Measurements from ENCODE around the gene LSG1.

The LSG1 gene

GRCh38 chr3:194705227-194705626 is 33.2 kb upstream of the LSG1 start:
- no peak overlapping the region for H3K4me3 ChIP-seq (ENCODE audit: low read depth, low read length)
- no peaks in the 10 kb centered on the region for H3K27me3 ChIP-seq
- no peak for TF ChIP-seq CTCF (IDR thresholded peaks at IDR 0.05; ENCODE audit: low read depth, low read length)
- no peaks in the 10 kb centered on the region for H3K4me1 ChIP-seq
- no peaks in the 10 kb centered on the region for H3K36me3 ChIP-seq
- no peak for DNase-seq
- no peaks in the 10 kb centered on the region; the same call in 1 of the 2 replicates for H3K9me3 ChIP-seq

GRCh38 chr3:194702545-194702944 is 30.6 kb upstream of the LSG1 start:
- H3K4me1 ChIP-seq, result no peaks in the 10 kb centered on the region
- no peak for DNase-seq
- no peaks in the 10 kb centered on the region for H3K9me3 ChIP-seq
- TF ChIP-seq CTCF (IDR thresholded peaks at IDR 0.05; ENCODE audit: low read depth, low read length), result no peak
- H3K36me3 ChIP-seq, result no peaks in the 10 kb centered on the region
- no peak overlapping the region for H3K4me3 ChIP-seq (ENCODE audit: low read depth, low read length)
- H3K27me3 ChIP-seq, result no peaks in the 10 kb centered on the region

- peaks cover 11% of the 10 kb centered on the region for H3K4me1 ChIP-seq
- H3K4me3 ChIP-seq (ENCODE audit: low read depth, low read length), result no peak overlapping the region
- DNase-seq, result no peak
- no peaks in the 10 kb centered on the region for H3K27me3 ChIP-seq
- no peak for TF ChIP-seq CTCF (IDR thresholded peaks at IDR 0.05; ENCODE audit: low read depth, low read length)
- no peaks in the 10 kb centered on the region for H3K9me3 ChIP-seq
- no peaks in the 10 kb centered on the region for H3K36me3 ChIP-seq
Measured at GRCh38 chr3:194696702-194697101, 24.7 kb upstream of the LSG1 start.

DNA sequence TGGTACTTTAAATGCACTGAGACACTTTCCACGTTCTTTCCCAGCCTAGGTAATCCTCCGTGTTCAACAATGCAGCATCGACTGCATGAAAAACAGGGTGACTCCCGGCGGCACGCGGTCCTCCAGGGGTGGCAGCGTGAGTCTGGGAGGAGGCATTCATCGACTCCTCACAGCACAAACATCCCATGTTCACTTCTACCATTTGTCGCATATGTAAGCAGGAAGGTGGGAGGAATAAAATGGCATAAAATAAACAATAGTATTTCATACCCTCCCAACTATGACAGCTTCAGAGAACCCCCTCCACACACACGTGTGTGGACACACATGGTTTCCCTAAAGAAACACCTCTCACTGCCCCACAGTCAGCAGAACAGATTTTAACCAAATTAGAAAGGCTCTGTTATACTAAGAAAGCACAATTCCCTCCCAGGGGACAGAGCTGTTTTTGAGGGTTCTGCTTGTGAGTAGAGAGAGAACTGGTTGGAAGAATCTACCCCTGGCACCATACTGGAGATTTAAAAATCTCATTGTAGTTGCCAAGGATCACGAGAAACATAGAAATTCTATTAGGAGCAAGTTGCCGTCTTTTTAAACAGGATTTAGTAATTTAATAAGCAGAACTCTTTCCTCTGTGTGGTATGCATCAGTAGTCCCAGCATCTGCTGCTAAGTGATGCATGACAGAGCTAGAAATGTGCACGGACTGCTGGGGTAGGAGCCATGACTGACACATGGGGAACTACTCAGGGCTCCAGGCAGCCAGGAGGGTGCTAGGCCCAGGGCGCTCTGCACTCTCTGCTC is 19.7 kb upstream of the LSG1 start:
- H3K36me3 ChIP-seq, result no peaks in the 10 kb centered on the region
- H3K4me3 ChIP-seq (ENCODE audit: low read depth, low read length), result 0 out of 2 replicates have a peak overlapping the region, but pooled peaks have one; percentile 1
- no peaks in the 10 kb centered on the region for H3K27me3 ChIP-seq
- DNase-seq, result peak; percentile 88
- no peaks in the 10 kb centered on the region for H3K9me3 ChIP-seq
- H3K4me1 ChIP-seq, result peaks cover 32% of the 10 kb centered on the region
- TF ChIP-seq CTCF (IDR thresholded peaks at IDR 0.05; ENCODE audit: low read depth, low read length), result no peak

- H3K4me3 ChIP-seq (ENCODE audit: low read depth, low read length), result 0 out of 2 replicates have a peak overlapping the region, but pooled peaks have one; percentile 1
- no peak for TF ChIP-seq CTCF (IDR thresholded peaks at IDR 0.05; ENCODE audit: low read depth, low read length)
- H3K4me1 ChIP-seq, result peaks cover 28% of the 10 kb centered on the region
- no peaks in the 10 kb centered on the region for H3K27me3 ChIP-seq
- no peaks in the 10 kb centered on the region for H3K9me3 ChIP-seq
- no peaks in the 10 kb centered on the region for H3K36me3 ChIP-seq
- DNase-seq, result peak; percentile 42
Measured at GRCh38 chr3:194690501-194691372, 18.7 kb upstream of the LSG1 start.
